Aorta (tissue), 5 donors: ENCODE data around the gene ZP4. TPM values are rescaled to one million over a fixed set of nuclear protein-coding genes. Genes with fewer than 3 reads are reported as not detected.
A peak's percentile ranks its signal among the peaks of the same experiment; 100 is the strongest.

ENCODE experiments used
- ATAC-seq: fragments of 200-7000 bp; cut with Tn5 transposase; one replicate; pipeline ENCODE4 v1.9.1; 2022; ENCODE audit warnings: moderate library complexity; ENCODE audit not compliant: low FRiP score
- DNase-seq, 2 donors: peaks; one replicate each; pipeline ENCODE4 v3.0.0-alpha.2; 2020
- H3K27ac ChIP-seq, 2 donors: one replicate each; pipeline ENCODE4 v1.5.1; 2013; ENCODE audit warnings: low read length in 2 of 2, mild to moderate bottlenecking in 2 of 2, moderate library complexity in 2 of 2, control low read depth in 1 of 2, inconsistent platforms in 1 of 2, low read depth in 1 of 2
- H3K27me3 ChIP-seq, 2 donors: one replicate each; pipeline ENCODE4 v1.6.1; 2013; ENCODE audit warnings: control low read depth in 1 of 2, low read length in 1 of 2, mild to moderate bottlenecking in 1 of 2, moderate library complexity in 1 of 2; ENCODE audit not compliant: insufficient read depth in 2 of 2, control insufficient read depth in 1 of 2
- H3K36me3 ChIP-seq, 2 donors: one replicate each; pipeline ENCODE4 v1.6.1; 2013; ENCODE audit warnings: control low read depth in 1 of 2, low read length in 1 of 2, mild to moderate bottlenecking in 1 of 2; ENCODE audit not compliant: insufficient read depth in 2 of 2, control insufficient read depth in 1 of 2
- H3K4me1 ChIP-seq, 2 donors: one replicate each; pipeline ENCODE4 v1.6.1; 2013; ENCODE audit warnings: low read length in 2 of 2, control low read depth in 1 of 2, mild to moderate bottlenecking in 1 of 2, moderate library complexity in 1 of 2; ENCODE audit not compliant: insufficient read depth in 2 of 2, control insufficient read depth in 1 of 2
- H3K4me3 ChIP-seq, 2 donors: one replicate each; pipeline ENCODE4 v1.5.1; 2013; ENCODE audit warnings: low read length in 2 of 2, control low read depth in 1 of 2, mild to moderate bottlenecking in 1 of 2
- H3K9me3 ChIP-seq: one replicate; pipeline ENCODE4 v1.6.1; 2013; ENCODE audit warnings: mild to moderate bottlenecking, low read length; ENCODE audit not compliant: control insufficient read depth
- WGBS, 2 donors: extraction: QIAGEN DNeasy Blood & Tissue Kit; methylation state at CpG; one replicate each; pipeline ENCODE4 v1.1.7; 2013; 5-methylcytosine and 5-hydroxymethylcytosine counted together
- intact Hi-C, 2 donors: fragments of 100-400 bp; cut with DNase I; formaldehyde crosslinking; loops; one replicate each; pipeline versions ENCODE4 v1.14.2 to v1.15.0; 2022
- long read RNA-seq, 2 donors: library from polyadenylated mRNA; unstranded; transcript quantifications; one replicate each; pipeline ENCODE4 v2.0.0, GENCODE V29; 2020 to 2021
- polyA plus RNA-seq, 2 donors: library from polyadenylated mRNA; stranded (reverse); fragments of 200-250 nt; gene quantifications; one replicate each; pipeline ENCODE4 v1.2.3, GENCODE V29; 2013
- total RNA-seq, 2 donors: library from RNA; stranded (reverse); fragmentation: NEBNext Ultra II Directional; extraction: Animal tissue kit (Norgen Biotek cat#: 25700); gene quantifications; one replicate each; pipeline ENCODE4 v1.2.1, GENCODE V29; 2021
- donor health status: healthy with polysubstance abuse.
- donor health status: Bipolar disorder and iron deficiency.
- donor health status: DM: no; HTN: no; CAD: no.
- donor health status: DM: no; HTN: no; CAD: no.
- donor health status: DM: yes; HTN: yes; CAD: no.

ZP4 gene, protein sequence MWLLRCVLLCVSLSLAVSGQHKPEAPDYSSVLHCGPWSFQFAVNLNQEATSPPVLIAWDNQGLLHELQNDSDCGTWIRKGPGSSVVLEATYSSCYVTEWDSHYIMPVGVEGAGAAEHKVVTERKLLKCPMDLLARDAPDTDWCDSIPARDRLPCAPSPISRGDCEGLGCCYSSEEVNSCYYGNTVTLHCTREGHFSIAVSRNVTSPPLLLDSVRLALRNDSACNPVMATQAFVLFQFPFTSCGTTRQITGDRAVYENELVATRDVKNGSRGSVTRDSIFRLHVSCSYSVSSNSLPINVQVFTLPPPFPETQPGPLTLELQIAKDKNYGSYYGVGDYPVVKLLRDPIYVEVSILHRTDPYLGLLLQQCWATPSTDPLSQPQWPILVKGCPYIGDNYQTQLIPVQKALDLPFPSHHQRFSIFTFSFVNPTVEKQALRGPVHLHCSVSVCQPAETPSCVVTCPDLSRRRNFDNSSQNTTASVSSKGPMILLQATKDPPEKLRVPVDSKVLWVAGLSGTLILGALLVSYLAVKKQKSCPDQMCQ
- total RNA-seq (not detected), polyA plus RNA-seq (not detected)
- long read RNA-seq, donor 1 = 0 reads
- long read RNA-seq, donor 2 = 0 reads

DNA sequence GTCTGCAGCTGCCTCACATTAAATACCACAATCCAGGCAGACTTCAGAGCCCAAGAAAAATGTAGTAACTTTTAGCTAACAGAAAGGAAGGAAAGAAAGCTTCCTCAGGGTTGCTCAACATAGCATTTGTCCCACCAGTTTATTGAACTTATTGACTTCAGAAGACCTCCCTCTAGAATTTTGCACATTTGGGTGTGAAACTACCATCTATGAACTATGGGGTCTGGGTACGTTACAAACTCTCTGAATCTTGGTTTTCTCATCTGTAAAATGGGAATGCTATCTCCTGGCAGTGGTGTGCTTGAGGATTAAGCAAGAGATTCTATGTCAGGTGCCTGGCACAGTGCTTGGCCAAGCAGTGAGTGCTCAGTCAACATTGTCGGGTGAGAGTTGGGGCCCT lies at the start of gene ZP4:
Gene ZP4, minus strand, starts transcription at position 101 of the 400 bp plus-strand sequence. CDS start 287 bp downstream, outside the sequence.
- 68 to 76% methylated on average over 2 of the region's 2 CpGs for WGBS, 2 donors
- ATAC-seq = no peak
- intact Hi-C loops = no loop called here

GRCh38 chr1:237938553-237938952 lies 47.8 kb upstream of the ZP4 start:
- Histone ChIP-seq H3K9me3 (peaks cover 1% of the 10 kb centered on the region), H3K27ac (no peak overlapping the region), H3K4me3 (no peak overlapping the region), H3K27me3 (no peaks in the 10 kb centered on the region), H3K36me3 (no peaks in the 10 kb centered on the region), H3K4me1 (no peaks in the 10 kb centered on the region)
- 67 to 74% methylated on average over 8 of the region's 8 CpGs for WGBS, 2 donors
- DNase-seq (no peak), ATAC-seq (no peak)
- intact Hi-C loops = no loop called here

More for the DNA sequence above, at the start of gene ZP4:
- no peaks in the 10 kb centered on the region for H3K27me3 ChIP-seq
- H3K9me3 ChIP-seq = peaks cover 2% of the 10 kb centered on the region
- no peak for DNase-seq
- no peak within 1 kb of the TSS for H3K27ac ChIP-seq
- no peak within 1 kb of the TSS for H3K4me3 ChIP-seq
- H3K36me3 ChIP-seq = no peaks in the 10 kb centered on the region
- no peaks in the 10 kb centered on the region for H3K4me1 ChIP-seq

DNA sequence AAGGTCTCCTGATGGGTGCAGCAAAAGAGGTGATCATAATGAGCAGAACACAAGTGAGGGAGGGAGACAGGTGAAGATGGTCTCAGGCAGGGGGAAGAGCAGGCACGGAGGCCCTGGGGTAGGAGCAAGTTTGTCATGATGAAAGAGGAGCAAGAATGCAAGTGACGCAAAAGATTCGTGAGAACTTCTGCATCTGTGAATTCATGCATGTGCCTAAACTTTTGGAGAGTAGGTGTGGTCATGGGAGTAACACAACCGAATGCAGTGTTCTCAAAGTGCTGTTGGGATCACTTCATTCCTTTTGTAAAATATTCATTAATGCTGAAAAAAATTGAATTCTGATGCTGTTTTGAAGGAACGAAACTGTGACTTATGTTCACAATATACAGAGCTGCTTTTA lies 47.3 kb upstream of the ZP4 start:
- WGBS, 2 donors = 89 to 91% methylated on average over 5 of the region's 5 CpGs
- no peak for ATAC-seq
- no peak for DNase-seq
- H3K4me1 ChIP-seq = no peaks in the 10 kb centered on the region
- intact Hi-C loops = no loop called here
- H3K9me3 ChIP-seq = peaks cover 1% of the 10 kb centered on the region
- H3K27ac ChIP-seq = no peak overlapping the region
- no peak overlapping the region for H3K4me3 ChIP-seq
- no peaks in the 10 kb centered on the region for H3K36me3 ChIP-seq
- no peaks in the 10 kb centered on the region for H3K27me3 ChIP-seq

DNA sequence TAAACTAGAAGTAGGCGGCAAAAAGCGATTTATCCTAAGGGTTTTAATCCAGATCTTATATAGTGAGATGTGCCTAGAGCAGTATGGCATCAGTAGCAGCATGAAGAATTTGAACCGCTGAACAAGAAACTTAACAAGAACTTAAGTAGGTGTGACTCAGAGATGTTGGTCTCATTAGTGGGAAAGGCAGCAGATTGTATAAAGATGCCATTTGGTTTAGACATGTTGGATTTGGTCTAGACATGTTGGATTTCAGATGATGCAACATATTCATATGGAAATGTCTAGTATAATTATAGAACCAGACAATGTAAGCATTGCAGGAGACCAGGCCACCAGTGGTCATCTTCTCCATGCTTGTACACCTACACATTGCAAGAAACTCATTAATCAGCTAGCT lies 42.1 kb upstream of the ZP4 start:
- WGBS, 2 donors = 95 to 98% methylated on average over 3 of the region's 3 CpGs
- H3K27me3 ChIP-seq = no peaks in the 10 kb centered on the region
- intact Hi-C loops = no loop called here
- no peak overlapping the region for H3K27ac ChIP-seq
- no peaks in the 10 kb centered on the region for H3K4me1 ChIP-seq
- no peak for ATAC-seq
- H3K9me3 ChIP-seq = peaks cover 3% of the 10 kb centered on the region
- DNase-seq = no peak
- H3K36me3 ChIP-seq = no peaks in the 10 kb centered on the region
- no peak overlapping the region for H3K4me3 ChIP-seq

GRCh38 chr1:237931581-237931980 lies 40.9 kb upstream of the ZP4 start:
- WGBS, 2 donors = 25 to 29% methylated on average over 4 of the region's 4 CpGs
- ATAC-seq (no peak), DNase-seq (no peak)
- Histone ChIP-seq H3K4me3 (no peak overlapping the region), H3K27ac (no peak overlapping the region), H3K27me3 (no peaks in the 10 kb centered on the region), H3K4me1 (no peaks in the 10 kb centered on the region), H3K36me3 (no peaks in the 10 kb centered on the region), H3K9me3 (peaks cover 3% of the 10 kb centered on the region)
- intact Hi-C loops = no loop called here

DNA sequence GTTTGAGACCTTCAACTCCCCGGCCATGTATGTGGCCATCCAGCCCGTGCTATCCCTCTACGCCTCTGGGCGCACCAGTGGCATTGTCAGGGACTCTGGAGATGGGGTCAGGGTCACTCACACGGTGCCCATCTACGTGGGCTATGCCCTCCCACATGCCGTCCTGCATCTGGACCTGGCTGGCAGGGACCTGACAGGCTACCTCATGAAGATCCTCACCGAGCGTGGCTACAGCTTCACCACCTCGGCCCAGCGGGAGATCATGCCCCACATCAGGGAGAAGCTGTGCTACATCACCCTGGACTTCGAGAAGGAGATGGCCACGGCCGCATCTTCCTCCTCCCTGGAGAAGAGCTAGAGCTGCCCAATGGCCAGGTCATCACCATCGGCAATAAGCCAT lies 36.5 kb upstream of the ZP4 start:
- WGBS, 2 donors = 94 to 97% methylated on average over 15 of the region's 15 CpGs
- Histone ChIP-seq H3K27ac (no peak overlapping the region), H3K4me3 (no peak overlapping the region), H3K4me1 (no peaks in the 10 kb centered on the region), H3K9me3 (peaks cover 3% of the 10 kb centered on the region), H3K36me3 (no peaks in the 10 kb centered on the region), H3K27me3 (no peaks in the 10 kb centered on the region)
- ATAC-seq = peak; percentile 19
- intact Hi-C loops = no loop called here
- no peak for DNase-seq

DNA sequence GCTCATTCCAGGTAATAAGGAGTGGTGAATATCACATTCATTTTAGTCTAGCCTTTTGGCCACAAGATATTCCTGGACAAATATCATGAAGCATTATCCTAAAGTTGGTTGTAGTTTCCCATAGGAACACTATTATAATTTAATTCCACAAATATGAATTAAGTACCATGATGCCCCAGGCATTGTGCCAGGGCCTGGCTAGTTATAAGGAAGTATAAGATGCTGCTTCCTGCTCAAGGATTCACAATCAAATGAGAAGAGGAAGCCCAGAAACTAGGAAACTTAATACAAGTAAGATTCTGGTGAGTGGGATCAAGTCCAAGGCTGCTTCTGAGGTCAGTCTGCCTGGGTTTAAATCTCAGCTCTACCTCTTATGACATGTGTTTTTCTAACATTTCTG lies 30.6 kb upstream of the ZP4 start:
- H3K36me3 ChIP-seq = no peaks in the 10 kb centered on the region
- H3K27ac ChIP-seq = no peak overlapping the region
- H3K4me3 ChIP-seq = no peak overlapping the region
- H3K9me3 ChIP-seq = no peaks in the 10 kb centered on the region
- H3K27me3 ChIP-seq = no peaks in the 10 kb centered on the region
- DNase-seq (no peak), ATAC-seq (no peak)
- intact Hi-C loops = no loop called here
- H3K4me1 ChIP-seq = no peaks in the 10 kb centered on the region

DNA sequence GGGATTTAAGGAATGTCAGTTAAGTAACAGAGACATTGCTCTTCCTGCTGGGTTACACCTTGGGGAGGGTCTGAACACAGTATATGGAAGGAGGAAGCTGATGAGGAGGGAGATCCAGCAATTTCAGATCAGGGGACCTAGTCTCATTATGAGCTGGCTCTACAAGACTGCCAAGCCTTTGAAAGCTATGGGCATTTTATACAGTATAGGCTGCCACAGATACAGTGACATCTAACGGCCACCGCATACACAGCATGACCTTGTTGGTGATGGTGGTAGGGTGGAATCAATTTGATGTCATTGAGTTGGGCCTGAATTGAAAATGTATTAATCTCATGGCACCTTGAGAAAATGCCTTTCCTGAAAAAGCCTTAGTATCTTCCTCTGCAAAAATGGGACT lies 22.6 kb upstream of the ZP4 start:
- Histone ChIP-seq H3K4me3 (no peak overlapping the region), H3K36me3 (no peaks in the 10 kb centered on the region), H3K9me3 (peaks cover 3% of the 10 kb centered on the region), H3K27me3 (peaks cover 0 to 2% of the 10 kb centered on the region in 2 donors), H3K4me1 (no peaks in the 10 kb centered on the region), H3K27ac (no peak overlapping the region)
- intact Hi-C loops = no loop called here
- WGBS, 2 donors = 88 to 91% methylated on average over 2 of the region's 2 CpGs
- ATAC-seq = no peak
- no peak for DNase-seq

GRCh38 chr1:237911911-237912310 lies 21.2 kb upstream of the ZP4 start:
- intact Hi-C loops = no loop called here
- Histone ChIP-seq H3K27me3 (peaks cover 0 to 2% of the 10 kb centered on the region in 2 donors), H3K36me3 (no peaks in the 10 kb centered on the region), H3K4me1 (no peaks in the 10 kb centered on the region), H3K4me3 (no peak overlapping the region), H3K27ac (no peak overlapping the region), H3K9me3 (peaks cover 5% of the 10 kb centered on the region)
- ATAC-seq (no peak), DNase-seq (no peak)
